Vagina (tissue), 2 donors: ENCODE data around the gene KATNIP. TPM values are rescaled to one million over a fixed set of nuclear protein-coding genes. Genes with fewer than 3 reads are reported as not detected.

Experiments
- DNase-seq, 2 donors: peaks; one replicate each; pipeline ENCODE4 v3.0.0-alpha.2; 2017; ENCODE audit errors: extremely low spot score in 2 of 2
- H3K27ac ChIP-seq: fragments of 200-600 bp; sonication (generic); one replicate; pipeline ENCODE4 v1.5.1; 2019
- H3K27me3 ChIP-seq: fragments of 200-600 bp; sonication (generic); one replicate; pipeline ENCODE4 v1.5.1; 2019
- H3K36me3 ChIP-seq, 2 donors: fragments of 200-600 bp; sonication (generic); one replicate each; pipeline ENCODE4 v1.5.1; 2017 to 2019
- H3K4me1 ChIP-seq: fragments of 200-600 bp; sonication (generic); one replicate; pipeline ENCODE4 v1.5.1; 2019
- H3K4me3 ChIP-seq, 2 donors: fragments of 200-600 bp; sonication (generic); 1 replicate in 1 of 2; 2 replicates in 1 of 2; pipeline ENCODE4 v1.5.1; 2016 to 2019
- H3K9me3 ChIP-seq: fragments of 200-600 bp; sonication (generic); one replicate; pipeline ENCODE4 v1.5.1; 2019
- CTCF ChIP-seq, 3 experiments: fragments of 450-650 bp in 2 of 3; fragments of 200-600 bp in 1 of 3; sonication (generic) in 1 of 3; IDR thresholded peaks; one replicate each; pipeline ENCODE4 v1.5.1; 2017 to 2019; ENCODE audit warnings: antibody characterized with exemption in 3 of 3, mild to moderate bottlenecking in 2 of 3, moderate library complexity in 2 of 3
- POLR2A ChIP-seq, 2 donors: fragments of 450-650 bp; IDR thresholded peaks; one replicate each; pipeline ENCODE4 v1.6.1; 2017; ENCODE audit warnings: antibody characterized with exemption in 2 of 2, mild to moderate bottlenecking in 2 of 2, moderate library complexity in 2 of 2
- POLR2AphosphoS5 ChIP-seq, 2 donors: sonication (generic); formaldehyde crosslinking; IDR thresholded peaks; one replicate each; pipeline ENCODE4 v1.9.0; 2017; ENCODE audit warnings: antibody characterized with exemption in 2 of 2, mild to moderate bottlenecking in 2 of 2, low read depth in 1 of 2; ENCODE audit not compliant: insufficient read depth in 1 of 2
- intact Hi-C: fragments of 100-400 bp; cut with DNase I; formaldehyde crosslinking; loops from one replicate; pipeline ENCODE4 v1.15.1; 2023
- total RNA-seq: library from RNA; depleted of rRNA; stranded (reverse); fragments of >200 nt; gene quantifications from one replicate; pipeline ENCODE4 v1.2.3, GENCODE V29; 2016

Gene KATNIP
- total RNA-seq, 1 donor from 2014 or later: 27.0 TPM

- Histone ChIP-seq H3K36me3 (no peaks in the 10 kb centered on the region), H3K4me3 (no peak overlapping the region), H3K27ac (no peak overlapping the region), H3K9me3 (no peaks in the 10 kb centered on the region), H3K27me3 (no peaks in the 10 kb centered on the region), H3K4me1 (no peaks in the 10 kb centered on the region)
- intact Hi-C loops: no loop called here
- DNase-seq: no peak
- TF ChIP-seq POLR2A (IDR thresholded peaks at IDR 0.05): no peak
- no peak for TF ChIP-seq CTCF (IDR thresholded peaks at IDR 0.05)
- TF ChIP-seq POLR2AphosphoS5 (IDR thresholded peaks at IDR 0.05; ENCODE audit: insufficient read depth in 1 of 2, low read depth in 1 of 2): no peak
Measured at GRCh38 chr16:27599606-27600005, 49.7 kb downstream of the KATNIP start.

Other genes starting within 250 kb of the KATNIP start
- gene IL4R, start 236.2 kb upstream of the KATNIP start, total RNA-seq: 64.1 TPM
- gene IL21R, start 148.0 kb upstream of the KATNIP start, total RNA-seq: 0.98 TPM
- gene GTF3C1, start 231 bp upstream of the KATNIP start, total RNA-seq: 133 TPM